Measurements from ENCODE around the gene ZFY.
"Not testable (repeated sequence)": the region's sequence is repeated elsewhere in the genome, so short reads cannot be mapped to it uniquely, and the experiment has no call there.

Gene ZFY

DNA sequence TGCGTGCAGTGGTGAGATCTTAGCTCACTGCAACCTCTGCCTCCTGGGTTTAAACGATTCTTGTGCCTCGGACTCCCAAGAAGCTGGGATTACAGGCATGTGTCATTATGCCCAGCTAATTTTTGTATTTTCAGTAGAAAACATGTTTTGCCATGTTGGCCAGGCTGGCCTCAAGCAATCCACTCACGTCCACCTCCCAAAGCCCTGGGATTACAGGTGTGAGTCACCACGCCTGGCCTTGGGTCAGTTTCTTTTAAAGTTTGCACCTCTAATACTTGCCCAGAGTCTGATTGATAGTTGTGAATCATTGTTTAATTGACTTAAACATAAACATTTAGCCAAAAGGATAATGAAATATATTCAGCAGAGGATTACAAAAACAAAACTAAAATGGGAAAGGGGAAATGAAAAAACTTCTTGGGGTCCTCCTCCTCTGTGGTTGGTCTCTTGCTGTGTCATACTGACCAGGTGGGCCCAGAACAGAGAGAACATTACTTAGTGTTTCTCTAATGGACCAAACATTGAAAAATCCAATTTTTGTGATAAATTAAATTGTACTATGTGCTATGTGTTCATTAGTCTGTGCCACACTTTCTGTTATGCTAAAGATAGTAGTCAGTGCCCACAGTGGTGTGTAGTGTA, 38.0 kb downstream of the ZFY start:
- no peaks in the 10 kb centered on the region for H3K36me3 ChIP-seq (ENCODE audit: control insufficient read depth, insufficient read depth, low read length)
- no peak for DNase-seq (ENCODE audit: extremely low read depth, insufficient read length)
- no peaks in the 10 kb centered on the region for H3K27me3 ChIP-seq (replicated peaks; ENCODE audit: control insufficient read depth, insufficient read depth, low read length)
- TF ChIP-seq, protein P1, sequence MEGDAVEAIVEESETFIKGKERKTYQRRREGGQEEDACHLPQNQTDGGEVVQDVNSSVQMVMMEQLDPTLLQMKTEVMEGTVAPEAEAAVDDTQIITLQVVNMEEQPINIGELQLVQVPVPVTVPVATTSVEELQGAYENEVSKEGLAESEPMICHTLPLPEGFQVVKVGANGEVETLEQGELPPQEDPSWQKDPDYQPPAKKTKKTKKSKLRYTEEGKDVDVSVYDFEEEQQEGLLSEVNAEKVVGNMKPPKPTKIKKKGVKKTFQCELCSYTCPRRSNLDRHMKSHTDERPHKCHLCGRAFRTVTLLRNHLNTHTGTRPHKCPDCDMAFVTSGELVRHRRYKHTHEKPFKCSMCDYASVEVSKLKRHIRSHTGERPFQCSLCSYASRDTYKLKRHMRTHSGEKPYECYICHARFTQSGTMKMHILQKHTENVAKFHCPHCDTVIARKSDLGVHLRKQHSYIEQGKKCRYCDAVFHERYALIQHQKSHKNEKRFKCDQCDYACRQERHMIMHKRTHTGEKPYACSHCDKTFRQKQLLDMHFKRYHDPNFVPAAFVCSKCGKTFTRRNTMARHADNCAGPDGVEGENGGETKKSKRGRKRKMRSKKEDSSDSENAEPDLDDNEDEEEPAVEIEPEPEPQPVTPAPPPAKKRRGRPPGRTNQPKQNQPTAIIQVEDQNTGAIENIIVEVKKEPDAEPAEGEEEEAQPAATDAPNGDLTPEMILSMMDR (IDR thresholded peaks at IDR 0.05; ENCODE audit: insufficient read depth, low read length, poor library complexity, severe bottlenecking) = no peak
- H3K4me3 ChIP-seq (replicated peaks; ENCODE audit: low read depth, low read length) = no peak overlapping the region

DNA sequence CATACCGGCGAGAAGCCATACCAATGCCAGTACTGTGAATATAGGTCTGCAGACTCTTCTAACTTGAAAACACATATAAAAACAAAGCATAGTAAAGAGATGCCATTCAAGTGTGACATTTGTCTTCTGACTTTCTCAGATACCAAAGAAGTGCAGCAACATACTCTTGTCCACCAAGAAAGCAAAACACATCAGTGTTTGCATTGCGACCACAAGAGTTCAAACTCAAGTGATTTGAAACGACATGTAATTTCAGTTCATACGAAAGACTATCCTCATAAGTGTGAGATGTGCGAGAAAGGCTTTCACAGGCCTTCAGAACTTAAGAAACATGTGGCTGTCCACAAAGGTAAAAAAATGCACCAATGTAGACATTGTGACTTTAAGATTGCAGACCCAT, 44.1 kb downstream of the ZFY start:
- H3K4me3 ChIP-seq (replicated peaks; ENCODE audit: low read depth, low read length) = no peak overlapping the region
- no peaks in the 10 kb centered on the region for H3K36me3 ChIP-seq (ENCODE audit: control insufficient read depth, insufficient read depth, low read length)
- TF ChIP-seq, protein P1 (IDR thresholded peaks at IDR 0.05; ENCODE audit: insufficient read depth, low read length, poor library complexity, severe bottlenecking) = no peak
- DNase-seq (ENCODE audit: extremely low read depth, insufficient read length) = no peak
- no peaks in the 10 kb centered on the region for H3K27me3 ChIP-seq (replicated peaks; ENCODE audit: control insufficient read depth, insufficient read depth, low read length)

DNA sequence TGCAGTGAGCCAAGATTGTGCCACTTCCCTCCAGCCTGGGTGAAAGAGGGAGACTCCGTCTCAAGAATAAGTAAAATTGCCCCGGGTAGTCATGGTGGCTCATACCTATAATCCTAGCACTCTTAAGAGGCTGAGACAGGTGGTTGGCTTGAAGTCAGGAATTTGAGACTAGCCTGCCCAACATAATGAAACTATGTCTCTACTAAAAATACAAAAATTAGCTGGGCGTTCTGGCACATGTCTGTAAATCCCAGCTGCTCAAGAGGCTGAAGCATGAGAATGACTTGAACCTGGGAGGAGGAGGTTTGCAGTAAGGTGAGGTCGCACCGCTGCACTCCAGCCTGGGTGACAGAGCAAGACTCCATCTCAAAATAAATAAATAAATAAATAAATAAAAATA, 49.3 kb downstream of the ZFY start:
- TF ChIP-seq, protein P1 (IDR thresholded peaks at IDR 0.05; ENCODE audit: insufficient read depth, low read length, poor library complexity, severe bottlenecking) = no peak
- H3K36me3 ChIP-seq (ENCODE audit: control insufficient read depth, insufficient read depth, low read length) = no peaks in the 10 kb centered on the region
- H3K4me3 ChIP-seq (replicated peaks; ENCODE audit: low read depth, low read length) = no peak overlapping the region
- DNase-seq (ENCODE audit: extremely low read depth, insufficient read length) = no peak
- H3K27me3 ChIP-seq (replicated peaks; ENCODE audit: control insufficient read depth, insufficient read depth, low read length) = no peaks in the 10 kb centered on the region

DNA sequence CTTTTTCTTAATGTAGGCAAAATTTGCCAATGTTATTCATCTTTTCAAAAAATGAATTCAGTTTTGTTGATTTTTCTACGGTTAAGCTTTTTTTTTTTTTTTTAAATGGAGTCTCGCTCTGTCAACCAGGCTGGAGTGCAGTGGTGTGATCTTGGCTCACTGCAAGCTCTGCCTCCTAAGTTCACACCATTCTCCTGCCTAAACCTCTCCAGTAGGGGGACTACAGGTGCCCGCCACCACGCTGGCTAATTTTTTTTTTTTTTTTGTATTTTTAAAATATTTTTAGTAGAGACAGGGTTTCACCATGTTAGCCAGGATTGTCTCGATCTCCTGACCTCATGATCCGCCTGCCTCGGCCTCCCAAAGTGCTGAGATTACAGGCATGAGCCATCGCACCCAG, 52.0 kb downstream of the ZFY start:
- H3K27me3 ChIP-seq (replicated peaks; ENCODE audit: control insufficient read depth, insufficient read depth, low read length); H3K4me3 ChIP-seq (replicated peaks; ENCODE audit: low read depth, low read length); DNase-seq (ENCODE audit: extremely low read depth, insufficient read length); H3K36me3 ChIP-seq (ENCODE audit: control insufficient read depth, insufficient read depth, low read length): not testable (repeated sequence)

DNA sequence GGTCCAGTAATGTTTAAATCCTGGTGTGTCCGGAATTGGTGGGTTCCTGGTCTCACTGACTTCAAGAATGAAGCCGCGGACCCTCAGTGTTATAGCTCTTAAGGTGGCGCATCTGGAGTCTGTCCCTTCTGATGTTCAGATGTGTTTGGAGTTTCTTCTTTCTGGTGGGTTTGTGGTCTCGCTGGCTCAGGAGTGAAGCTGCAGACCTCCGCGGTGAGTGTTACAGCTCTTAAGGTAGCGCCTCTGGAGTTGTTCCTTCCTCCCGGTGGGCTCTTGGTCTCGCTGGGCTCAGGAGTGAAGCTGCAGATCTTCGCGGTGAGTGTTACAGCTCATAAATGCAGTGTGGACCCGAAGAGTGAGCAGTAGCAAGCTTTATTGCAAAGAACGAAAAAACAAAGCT, 62.2 kb downstream of the ZFY start:
- H3K4me3 ChIP-seq (replicated peaks; ENCODE audit: low read depth, low read length); H3K36me3 ChIP-seq (ENCODE audit: control insufficient read depth, insufficient read depth, low read length); H3K27me3 ChIP-seq (replicated peaks; ENCODE audit: control insufficient read depth, insufficient read depth, low read length); DNase-seq (ENCODE audit: extremely low read depth, insufficient read length): not testable (repeated sequence)

DNA sequence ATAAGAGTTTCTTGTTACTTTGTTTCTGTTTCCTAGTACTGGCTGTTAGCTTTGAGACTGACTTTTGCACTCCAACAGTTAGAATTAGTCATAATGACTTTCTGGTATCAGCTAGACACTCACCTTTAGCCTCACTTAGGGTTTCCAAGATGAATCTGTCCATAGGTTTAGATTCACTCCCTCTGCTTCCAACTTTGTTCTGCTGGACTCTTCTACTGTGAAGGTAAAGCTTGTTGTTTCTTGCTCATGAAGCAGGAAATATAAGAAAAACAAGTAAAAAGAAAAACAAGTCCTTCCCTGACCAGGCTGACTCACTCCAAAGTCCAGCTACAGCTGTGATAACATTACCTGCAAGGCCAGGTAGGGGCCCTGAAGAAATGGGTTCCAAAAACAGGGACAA, 67.0 kb downstream of the ZFY start:
- TF ChIP-seq, protein P1 (IDR thresholded peaks at IDR 0.05; ENCODE audit: insufficient read depth, low read length, poor library complexity, severe bottlenecking) = no peak
- Histone ChIP-seq H3K36me3 (ENCODE audit: control insufficient read depth, insufficient read depth, low read length) (no peaks in the 10 kb centered on the region), H3K27me3 (replicated peaks; ENCODE audit: control insufficient read depth, insufficient read depth, low read length) (no peaks in the 10 kb centered on the region), H3K4me3 (replicated peaks; ENCODE audit: low read depth, low read length) (no peak overlapping the region)
- DNase-seq (ENCODE audit: extremely low read depth, insufficient read length) = no peak

All from GM06990 (cell line).